GM21723 (cell line): ENCODE measurements around the gene AQP6.

Source experiments
- ATAC-seq: cut with Tn5 transposase; IDR thresholded peaks from one replicate; pipeline ENCODE4 v1.9.1; 2021; ENCODE audit warnings: mild to moderate bottlenecking, moderate library complexity; ENCODE audit not compliant: unreplicated experiment

AQP6 gene, protein sequence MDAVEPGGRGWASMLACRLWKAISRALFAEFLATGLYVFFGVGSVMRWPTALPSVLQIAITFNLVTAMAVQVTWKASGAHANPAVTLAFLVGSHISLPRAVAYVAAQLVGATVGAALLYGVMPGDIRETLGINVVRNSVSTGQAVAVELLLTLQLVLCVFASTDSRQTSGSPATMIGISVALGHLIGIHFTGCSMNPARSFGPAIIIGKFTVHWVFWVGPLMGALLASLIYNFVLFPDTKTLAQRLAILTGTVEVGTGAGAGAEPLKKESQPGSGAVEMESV

DNA sequence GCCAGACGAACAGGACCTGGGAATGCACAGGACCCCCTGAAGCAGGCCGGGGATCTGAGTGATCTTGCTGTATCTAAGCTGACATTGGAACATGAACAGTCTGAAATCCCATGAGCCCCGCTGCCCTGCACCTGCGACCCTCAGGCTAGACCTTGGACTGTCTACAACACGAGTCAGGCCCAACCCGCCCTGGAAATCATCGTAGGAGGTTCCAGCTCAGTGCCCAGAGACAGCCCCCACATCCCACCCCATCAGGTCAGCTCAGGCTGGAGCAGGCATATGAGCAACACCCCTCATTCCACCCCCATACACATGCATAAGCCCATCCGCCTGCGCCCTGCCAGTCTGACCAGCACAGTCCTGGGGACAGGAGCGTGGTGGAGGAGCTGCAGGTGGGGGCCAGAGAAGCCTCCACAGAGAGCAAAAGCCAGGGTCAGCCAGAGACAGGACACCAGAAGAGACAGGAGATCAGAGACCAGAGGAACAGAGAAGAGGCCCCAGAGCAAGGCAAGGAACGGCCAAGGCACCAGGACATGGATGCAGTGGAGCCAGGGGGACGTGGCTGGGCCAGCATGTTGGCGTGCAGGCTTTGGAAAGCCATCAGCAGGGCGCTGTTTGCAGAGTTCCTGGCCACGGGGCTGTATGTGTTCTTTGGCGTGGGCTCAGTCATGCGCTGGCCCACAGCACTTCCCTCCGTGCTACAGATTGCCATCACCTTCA is at the start of gene AQP6:
Gene AQP6, plus strand, starts transcription at position 307 of the 720 bp plus-strand sequence. Its CDS starts 227 bp downstream, at position 534.
- no peak for ATAC-seq

DNA sequence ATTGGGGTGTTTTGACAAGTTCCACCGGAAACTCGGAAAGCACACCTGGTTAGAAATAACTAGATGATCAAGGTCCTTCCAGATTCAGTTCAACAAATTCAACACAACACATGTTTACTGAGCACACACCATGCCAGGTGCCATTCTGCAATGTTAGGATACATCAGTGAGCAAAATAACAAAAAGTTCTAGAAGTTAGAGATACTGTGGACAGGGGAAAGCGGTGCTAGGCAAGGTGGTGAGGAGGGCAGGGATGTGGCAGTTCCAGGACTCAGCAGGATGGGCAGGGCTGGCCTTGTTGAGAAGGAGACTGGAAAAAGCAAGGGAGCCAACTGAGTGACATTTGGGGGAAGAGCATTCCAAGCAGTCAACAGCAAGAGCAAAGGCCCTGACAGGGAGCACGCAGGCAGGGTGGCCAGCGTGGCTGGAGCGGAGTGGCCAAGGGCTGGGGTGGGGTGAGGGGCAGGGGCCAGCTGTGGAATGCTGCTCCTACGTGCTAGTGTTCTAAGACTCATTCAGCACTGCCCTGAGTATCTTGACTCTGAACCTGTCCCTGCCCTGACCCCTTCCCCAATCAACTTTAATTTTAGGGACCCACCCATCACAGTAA is 49.6 kb upstream of the AQP6 start:
- no peak for ATAC-seq

DNA sequence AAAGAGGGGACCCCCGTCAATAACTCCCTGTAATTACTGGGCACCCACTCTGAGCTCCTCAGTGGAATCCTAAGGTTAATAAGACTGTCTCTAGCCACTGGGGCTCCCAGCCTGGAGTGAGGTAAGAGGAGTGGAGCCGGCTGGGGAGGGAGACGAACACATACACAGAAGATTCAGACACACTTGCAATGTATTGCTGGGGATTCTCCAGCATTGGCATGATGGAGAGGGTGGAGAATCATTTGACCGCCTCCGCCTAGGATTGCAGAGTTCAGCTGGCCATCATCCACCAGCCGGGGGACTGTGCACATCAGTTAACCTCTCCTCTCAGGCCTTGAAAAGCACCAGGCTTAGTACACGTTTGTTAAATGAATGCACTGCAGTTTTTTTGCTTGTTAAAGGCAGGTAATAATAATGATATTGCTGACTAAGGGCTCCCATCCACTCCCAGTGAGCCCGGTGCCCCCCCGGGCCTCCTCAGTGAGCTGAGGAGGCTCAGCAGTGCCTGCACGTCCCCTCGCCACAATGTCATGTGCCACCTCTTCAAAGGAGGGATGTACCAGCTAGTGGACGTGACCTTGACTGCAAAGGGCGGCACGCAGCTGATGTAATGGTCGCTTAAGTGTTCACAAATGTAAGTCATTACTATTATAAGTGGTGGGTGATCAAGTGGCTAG is 48.7 kb upstream of the AQP6 start:
- no peak for ATAC-seq

DNA sequence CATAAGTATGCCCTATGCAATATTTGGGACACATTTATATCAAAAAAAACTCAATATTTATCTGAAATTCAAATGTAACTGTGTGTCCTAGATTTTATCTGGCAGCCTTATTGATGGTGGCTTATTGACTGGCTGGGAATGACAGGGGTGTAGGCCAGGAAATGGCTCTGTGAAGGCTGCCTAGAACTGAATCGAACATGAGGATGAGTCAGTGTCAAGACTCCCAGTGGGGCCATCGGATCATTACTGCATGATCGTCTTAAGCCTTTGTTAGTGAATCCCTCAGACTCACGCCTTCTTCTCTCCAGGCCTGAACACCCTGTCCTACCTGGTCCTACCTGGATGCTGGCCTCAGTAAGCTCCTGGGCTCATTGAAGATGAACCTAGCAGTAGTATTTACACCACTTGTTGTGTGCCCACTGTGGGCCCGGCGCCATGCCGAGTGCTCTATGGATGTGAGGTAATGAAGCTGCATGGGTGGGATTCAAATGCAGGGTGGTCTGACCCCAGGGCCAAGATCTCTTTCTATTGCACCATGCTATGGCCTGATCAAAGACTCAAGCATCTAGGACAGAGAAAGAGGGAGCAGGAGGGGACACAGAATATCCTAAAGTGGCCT is 48.0 kb upstream of the AQP6 start:
- no peak for ATAC-seq

DNA sequence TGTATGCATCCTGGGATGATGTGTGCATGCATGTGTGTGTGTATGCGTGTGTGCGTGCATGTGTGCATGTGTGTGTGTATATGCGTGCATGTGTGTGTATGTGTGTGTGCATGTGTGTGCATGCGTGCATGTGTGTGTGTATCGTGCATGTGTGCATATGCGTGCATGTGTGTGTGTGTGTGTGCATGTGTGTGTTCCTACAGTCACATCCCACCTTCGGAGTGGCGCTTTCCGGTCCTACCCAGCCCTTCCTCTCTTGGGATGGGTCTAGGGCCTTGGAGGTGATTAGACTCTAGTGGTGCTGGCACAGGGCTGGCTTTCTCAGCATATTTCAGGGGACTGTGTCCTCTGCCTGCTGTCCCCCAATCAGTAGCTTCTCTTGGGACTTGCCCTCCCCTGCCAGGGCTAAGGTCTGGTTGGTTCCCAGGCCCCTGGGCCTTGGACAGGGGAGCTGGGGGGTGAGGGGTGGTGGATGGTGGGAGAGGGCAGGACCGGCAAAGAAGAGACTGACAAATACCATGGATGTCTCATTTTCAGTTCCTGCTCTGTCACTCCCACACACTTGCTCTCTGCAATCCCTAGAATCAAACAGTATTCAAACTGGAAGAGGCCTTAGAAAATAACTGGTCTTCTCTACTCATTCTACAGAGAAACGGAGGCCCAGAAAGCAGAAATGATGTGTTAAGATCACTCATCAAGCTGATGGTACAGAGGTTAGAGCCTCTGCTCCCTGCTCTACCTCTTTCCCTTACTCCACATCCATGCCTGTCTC is 47.1 kb upstream of the AQP6 start:
- no peak for ATAC-seq

DNA sequence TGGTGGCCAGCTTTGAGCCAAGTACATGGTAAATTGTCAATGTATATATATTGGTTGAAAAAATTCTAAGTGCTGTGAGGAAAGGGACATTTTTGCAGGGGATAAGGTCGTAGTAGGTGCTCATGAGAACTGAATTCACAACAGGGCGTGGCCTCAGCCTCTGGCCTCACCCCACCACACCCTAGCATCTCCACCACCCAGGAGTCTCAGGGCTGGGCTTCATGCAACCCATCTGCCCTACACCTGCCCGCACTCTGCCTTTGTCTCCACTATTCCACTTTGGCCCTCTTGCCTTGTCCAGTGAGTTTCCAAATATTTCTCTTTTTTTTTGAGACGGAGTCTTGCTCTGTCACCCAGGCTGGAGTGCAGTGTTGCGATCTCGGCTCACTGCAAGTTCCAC is 44.3 kb upstream of the AQP6 start:
- ATAC-seq = no peak

DNA sequence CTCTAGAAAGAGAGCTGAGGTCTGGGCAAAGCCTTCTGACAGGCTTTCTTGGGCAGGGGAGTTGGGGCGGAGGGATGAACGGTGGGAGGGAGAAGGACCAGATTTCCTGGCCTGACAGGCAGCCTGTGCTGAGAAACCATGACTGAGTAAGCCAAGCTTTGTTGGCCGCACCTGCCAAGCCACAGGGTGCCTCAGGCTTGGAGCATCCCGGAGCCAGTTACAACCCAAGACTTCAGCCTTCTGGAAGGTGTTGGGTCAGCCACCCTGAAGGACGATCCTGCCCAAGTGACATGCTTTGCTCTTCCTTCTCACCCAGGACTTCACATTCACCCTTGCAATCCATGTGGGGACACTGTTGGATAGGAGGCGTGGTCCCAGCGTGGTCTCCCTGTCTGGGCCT is 43.2 kb upstream of the AQP6 start:
- no peak for ATAC-seq

DNA sequence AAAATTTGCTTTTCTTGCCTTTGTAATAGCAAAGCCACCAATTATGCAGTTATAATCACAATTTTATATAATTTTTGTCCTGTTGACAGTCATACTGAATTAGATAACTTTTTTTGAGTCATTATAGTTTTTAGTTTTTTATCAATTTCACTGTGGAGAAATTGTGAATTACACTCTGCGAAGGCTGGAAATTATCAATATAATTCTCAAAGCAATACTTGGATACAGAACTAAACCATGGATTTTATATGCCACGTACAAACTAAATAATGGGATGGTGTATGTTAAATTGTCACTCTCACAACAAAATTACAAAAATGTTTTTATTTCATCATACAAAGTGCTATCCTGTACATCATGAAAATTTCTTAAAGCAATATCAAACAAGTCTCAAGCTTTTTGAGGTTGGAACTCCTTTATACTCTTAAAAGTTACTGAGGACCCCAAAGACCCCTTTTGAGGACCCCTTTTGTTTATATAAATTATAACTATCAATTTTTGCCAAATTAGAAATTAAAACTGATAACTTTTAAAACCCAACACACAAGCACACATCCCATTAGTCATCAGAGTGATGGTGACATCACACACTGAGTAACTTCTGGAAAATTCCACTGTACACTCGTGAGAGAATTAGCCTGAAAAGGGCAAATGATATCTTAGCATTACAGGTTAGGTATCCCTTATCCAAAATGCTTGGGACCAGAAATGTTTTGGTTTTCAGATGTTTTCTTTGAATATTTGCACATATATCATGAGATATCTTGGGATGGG is 42.0 kb upstream of the AQP6 start:
- ATAC-seq = no peak

DNA sequence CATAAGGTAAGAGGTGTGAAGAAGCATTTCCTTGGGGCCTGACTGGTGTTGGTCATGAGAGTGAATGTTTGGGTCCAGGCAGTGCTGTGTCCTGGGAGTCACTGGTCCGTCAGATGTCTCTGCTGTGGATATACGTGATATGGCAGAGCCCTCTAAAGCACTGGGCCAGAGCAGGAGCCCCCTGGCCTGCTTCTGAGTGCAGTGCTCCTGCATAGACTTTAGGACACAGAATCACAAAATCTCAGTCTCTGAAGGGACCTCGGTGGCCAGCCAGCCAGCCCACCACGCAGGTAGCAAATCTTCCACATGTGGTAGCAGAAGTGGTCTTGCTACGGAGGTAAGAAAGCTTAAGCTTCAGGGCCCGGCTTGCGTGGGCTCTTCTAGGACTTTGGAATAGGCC is 40.7 kb upstream of the AQP6 start:
- ATAC-seq = no peak

DNA sequence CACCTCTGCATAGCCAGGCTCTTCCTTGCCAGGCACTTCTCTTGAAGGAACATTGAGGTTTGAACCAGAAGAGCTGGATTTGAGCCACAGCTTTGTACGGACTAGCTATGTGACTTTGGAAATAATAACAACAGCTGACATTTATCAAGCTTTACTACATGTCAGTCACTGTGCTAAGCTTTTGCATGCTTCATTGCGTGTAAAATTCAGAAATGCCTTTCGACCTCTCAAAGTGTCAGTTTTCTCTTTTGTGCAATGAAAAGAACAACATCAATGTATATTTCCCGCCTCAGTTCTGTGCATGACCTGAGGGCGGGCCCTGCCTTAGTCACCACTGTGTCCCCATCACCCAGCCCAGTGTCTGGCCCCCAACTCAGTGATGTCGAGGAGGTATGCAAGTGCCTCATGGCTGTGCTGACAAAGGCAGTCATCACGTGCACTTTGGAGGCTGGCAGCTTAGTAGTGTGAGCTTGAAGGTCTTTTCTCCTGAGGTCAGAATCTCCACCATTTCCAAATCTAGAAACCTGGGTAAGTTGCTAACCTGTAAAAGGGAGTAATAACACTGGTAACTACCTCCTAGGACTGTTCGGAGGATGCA is 40.1 kb upstream of the AQP6 start:
- no peak for ATAC-seq

DNA sequence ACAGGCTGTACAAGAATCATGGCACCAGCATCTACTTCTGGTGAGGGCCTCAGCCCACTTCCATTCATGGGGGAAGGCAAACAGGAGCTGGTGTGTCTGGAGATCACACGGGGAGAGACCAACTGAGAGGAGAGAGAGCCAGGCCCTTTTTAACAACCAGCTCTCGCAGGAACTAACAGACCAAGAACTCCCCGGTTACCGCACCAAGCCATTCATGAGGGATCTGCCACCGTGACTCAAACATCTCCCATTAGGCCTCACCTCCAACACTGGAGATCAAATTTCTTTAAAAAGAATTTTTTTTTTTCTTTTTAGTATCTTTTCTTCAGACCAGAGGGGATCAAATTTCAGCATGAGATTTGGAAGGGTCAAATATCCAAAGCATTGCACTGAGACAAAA is 39.0 kb upstream of the AQP6 start:
- ATAC-seq = no peak

DNA sequence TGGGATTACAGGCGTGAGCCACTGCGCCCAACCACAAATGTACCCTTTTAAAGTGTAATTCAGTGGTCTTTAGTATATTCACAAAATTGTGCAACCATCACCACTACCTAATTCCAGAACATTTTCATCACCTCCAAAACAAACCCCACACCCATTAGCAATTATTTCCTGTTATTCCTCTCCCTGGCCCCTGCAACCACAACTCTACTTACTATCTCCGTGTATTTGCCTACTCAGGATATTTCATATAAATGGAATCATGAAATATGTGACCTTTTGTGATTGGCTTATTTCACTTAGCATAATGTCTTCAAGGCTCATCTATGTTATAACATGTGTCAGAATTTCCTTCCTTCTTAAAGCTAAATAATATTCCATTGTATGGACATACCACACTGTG is 38.2 kb upstream of the AQP6 start:
- ATAC-seq = no peak

DNA sequence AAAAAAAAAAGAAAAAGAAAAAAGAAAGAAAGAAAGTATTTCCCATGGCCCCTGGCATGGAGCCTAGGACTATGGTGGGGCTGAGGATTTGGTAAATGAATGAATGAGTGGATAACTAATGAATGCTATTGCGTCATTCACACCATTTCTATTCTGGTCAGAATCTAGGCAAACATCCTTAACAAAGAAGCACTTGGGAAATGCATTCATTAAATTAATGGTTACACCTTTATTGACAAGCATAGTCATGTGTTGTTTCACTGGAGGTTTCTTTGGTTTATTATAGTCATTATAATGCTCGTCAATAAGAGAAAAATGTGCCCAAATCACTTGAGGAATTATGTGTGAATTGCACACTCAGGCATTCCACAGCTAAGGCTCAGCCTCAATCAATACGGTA is 35.8 kb upstream of the AQP6 start:
- ATAC-seq = no peak

DNA sequence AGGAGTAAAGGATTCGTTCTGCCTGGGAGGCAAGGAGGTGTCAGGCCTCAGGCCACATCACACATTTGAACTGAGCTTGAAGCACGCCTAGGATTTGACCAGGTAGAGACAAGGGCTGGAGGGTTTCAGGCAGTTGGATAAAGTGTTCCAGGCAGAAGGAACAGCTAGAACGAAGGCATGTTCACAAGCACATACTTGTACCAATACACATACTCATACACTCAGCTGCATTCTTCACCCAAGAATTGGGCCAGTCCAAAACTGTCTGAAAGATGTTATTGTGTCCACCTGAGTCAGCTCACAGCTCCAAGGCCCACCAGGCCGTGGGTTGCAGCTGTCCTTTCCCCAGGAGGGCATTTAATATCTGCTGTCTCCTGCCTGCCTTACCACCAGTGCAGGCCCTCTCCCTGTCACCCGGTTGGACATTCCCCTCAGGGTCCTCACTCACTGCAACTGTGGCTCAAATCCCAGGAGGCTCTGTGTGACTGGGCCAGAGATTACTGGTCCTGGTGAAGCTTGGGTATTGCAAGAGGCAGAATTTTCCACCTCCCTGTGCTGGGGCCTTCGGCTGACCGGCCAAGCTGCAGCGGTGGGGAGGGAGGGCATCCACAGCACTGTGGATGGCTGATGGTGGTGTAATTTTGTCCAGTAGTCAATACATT is 35.0 kb upstream of the AQP6 start:
- no peak for ATAC-seq

DNA sequence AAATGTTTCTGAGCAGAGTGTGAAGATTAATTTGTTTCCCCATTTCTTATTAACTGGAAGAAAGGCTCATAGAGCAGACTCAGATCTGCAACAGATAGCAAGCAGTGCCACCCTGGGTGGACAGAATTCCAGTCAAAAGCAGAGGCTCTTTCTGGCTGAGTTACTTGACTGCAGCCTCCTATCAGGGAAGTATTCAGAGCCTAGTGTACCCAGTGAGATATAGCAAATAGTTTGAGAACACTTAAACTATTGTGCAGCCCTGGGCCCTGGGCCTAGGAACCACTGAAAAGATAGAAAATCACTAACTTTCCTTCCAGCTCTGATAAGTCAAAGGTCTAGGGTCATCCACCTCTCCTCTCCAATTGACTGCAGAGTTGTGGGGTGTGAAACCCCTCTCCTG is 33.4 kb upstream of the AQP6 start:
- ATAC-seq = no peak

DNA sequence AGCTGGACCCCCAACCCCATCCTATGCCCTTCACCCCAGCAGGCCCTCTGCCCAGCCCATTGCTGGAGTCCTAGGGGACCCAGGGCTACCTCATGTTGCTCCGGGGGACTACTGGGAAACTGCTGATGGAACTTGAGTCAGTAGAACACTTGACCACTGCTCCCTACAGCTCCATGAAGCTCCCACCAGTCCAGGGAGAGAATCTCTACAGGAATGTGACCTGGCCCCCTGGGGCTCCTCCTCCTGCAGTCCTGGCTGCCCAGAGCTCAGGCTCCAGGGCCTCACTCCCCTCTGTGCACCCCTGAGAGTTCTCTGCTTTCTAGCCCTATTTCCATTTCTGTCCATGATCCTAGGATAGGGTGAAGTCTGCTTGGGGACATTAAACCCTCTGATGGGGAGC is 33.0 kb upstream of the AQP6 start:
- ATAC-seq = no peak

DNA sequence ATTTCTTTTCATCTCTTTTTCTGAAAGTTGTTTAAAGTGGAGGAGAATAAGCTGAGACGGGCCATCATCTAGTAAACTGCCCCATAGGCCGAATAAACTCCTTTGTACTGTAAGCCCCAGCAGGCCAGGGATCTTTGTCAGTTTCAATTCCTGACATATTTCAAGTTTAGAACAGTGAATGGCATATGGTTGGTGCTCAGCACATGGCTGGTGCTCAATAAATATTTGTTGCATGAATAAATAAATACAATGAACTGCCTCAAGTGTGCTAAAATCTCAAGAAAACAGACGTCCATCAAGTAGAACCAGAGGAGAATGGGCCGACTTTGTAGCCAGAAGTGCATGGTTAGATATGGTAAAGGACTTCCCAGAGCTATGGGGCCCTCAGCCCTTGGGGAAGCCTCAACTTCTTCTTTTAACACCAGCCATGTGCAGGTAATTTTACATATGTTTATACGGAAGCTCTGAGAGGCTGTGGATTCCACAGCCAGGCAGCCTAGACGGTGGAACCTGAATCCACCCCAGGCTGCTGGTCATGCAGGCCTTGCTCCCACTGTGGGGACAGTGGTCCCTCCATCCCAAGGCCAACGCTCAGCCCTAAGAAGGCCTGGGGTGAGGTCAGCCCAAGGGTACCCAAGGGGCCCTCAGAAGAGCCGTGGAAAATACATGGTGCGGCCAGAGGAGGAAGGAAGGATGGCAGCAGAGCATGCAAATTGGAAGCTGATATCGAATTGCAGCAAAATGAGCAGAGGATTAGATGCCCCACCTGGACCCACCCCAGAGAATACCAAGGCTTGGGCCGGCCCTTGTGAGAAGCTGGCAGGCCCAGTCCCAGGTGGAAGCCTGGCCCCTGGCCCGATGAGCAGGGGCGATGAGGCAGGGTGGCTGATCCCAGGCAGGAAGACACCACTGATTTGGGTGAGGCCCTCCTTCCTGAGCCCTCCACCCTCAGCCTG is 30.9 kb upstream of the AQP6 start:
- no peak for ATAC-seq

DNA sequence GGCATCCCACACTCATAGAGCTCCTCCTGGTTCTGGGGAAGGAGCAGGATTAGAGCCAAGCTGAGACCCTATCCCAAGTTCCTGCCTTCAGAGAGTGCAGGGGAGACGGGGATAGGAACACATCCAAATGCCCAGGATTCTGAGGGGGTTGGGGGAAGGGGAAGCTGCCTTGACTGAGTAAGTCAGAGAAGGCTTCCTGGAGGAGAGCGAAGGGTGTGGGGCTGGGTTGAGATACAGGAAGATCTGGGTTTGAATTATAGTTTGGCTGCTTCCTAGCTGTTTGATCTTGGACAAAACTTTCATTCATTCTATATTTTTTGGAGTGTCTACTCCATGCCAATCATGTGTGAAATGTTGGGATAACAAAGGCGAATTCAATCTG is 30.2 kb upstream of the AQP6 start:
- ATAC-seq = no peak
